ENCODE data around the gene CTSC.

The CTSC gene

GRCh38 chr11:88275636-88276035 lies 61.9 kb downstream of the CTSC start:
- DNase-seq (ENCODE audit: low spot score), result no peak
- in situ Hi-C loops (cut with MboI; ENCODE audit: low pct_unique_long_range_greater_than_20kb, low sequenced_read_pairs, unreplicated experiment), result no loop called here
- TF ChIP-seq CTCF (IDR thresholded peaks at IDR 0.05; ENCODE audit: extremely low read depth, insufficient read depth, missing control alignments), result no peak

GRCh38 chr11:88266919-88267318 lies 70.6 kb downstream of the CTSC start:
- no peak for TF ChIP-seq CTCF (IDR thresholded peaks at IDR 0.05; ENCODE audit: extremely low read depth, insufficient read depth, missing control alignments)
- in situ Hi-C loops (cut with MboI; ENCODE audit: low pct_unique_long_range_greater_than_20kb, low sequenced_read_pairs, unreplicated experiment), result no loop called here
- DNase-seq (ENCODE audit: low spot score), result no peak

GRCh38 chr11:88266157-88266556 lies 71.4 kb downstream of the CTSC start:
- DNase-seq (ENCODE audit: low spot score), result no peak
- in situ Hi-C loops (cut with MboI; ENCODE audit: low pct_unique_long_range_greater_than_20kb, low sequenced_read_pairs, unreplicated experiment), result no loop called here
- TF ChIP-seq CTCF (IDR thresholded peaks at IDR 0.05; ENCODE audit: extremely low read depth, insufficient read depth, missing control alignments), result no peak

GRCh38 chr11:88259431-88259830 lies 78.1 kb downstream of the CTSC start:
- in situ Hi-C loops (cut with MboI; ENCODE audit: low pct_unique_long_range_greater_than_20kb, low sequenced_read_pairs, unreplicated experiment), result no loop called here
- DNase-seq (ENCODE audit: low spot score), result no peak
- TF ChIP-seq CTCF (IDR thresholded peaks at IDR 0.05; ENCODE audit: extremely low read depth, insufficient read depth, missing control alignments), result no peak

- DNase-seq (ENCODE audit: low spot score), result no peak
- in situ Hi-C loops (cut with MboI; ENCODE audit: low pct_unique_long_range_greater_than_20kb, low sequenced_read_pairs, unreplicated experiment), result no loop called here
- TF ChIP-seq CTCF (IDR thresholded peaks at IDR 0.05; ENCODE audit: extremely low read depth, insufficient read depth, missing control alignments), result no peak
These were observed 85.3 kb downstream of the CTSC start for GRCh38 chr11:88252208-88252607.

GRCh38 chr11:88250566-88251242 lies 86.8 kb downstream of the CTSC start:
- TF ChIP-seq CTCF (IDR thresholded peaks at IDR 0.05; ENCODE audit: extremely low read depth, insufficient read depth, missing control alignments), result no peak
- DNase-seq (ENCODE audit: low spot score), result no peak
- in situ Hi-C loops (cut with MboI; ENCODE audit: low pct_unique_long_range_greater_than_20kb, low sequenced_read_pairs, unreplicated experiment), result no loop called here

All from GM13977 (cell line).